ENCODE data around the gene VAV2.

VAV2 gene

DNA sequence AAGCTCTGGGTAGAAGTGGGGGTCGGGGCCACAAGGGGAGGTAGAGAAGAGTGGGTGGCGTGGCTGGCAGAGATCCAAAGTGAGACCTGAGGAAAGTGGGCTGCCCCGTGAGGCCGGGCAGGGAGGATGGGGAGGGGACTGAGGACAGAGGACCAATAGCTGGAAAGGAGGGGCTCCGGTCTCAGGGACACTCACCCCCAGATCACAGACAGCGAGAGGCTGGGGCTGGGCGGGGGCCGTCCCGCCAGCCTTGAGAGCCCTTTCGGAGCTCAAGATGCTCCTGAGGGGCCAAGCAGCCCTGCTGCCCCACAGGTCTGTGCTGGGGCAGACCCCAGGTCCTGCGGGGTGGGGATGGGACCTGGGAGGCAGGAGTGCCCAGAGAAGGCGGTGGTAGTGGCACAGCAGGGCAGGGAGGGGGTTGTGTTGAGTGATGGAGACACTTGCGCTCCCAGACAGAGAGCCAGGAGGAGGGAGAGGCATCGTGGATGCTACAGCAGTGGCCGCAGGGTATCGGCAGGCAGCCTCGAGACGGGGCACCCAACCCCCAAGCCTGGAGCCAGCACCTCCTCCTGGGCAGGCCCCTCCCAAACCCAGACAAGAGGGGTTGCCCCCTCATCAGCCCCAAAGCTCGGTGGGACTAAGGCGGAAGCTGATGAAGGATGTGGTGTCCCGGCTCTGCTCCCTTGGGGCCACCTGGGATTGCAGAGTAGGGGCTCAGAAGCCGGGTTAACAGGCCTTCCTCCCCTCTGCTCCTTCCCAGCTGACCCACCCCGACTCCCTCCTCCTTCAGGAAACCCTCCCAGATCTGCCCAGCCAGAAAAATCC lies 257.3 kb downstream of the VAV2 start:
- no peak for DNase-seq

- no peak for DNase-seq
These were observed 258.2 kb downstream of the VAV2 start for GRCh38 chr9:133733796-133734533.

DNA sequence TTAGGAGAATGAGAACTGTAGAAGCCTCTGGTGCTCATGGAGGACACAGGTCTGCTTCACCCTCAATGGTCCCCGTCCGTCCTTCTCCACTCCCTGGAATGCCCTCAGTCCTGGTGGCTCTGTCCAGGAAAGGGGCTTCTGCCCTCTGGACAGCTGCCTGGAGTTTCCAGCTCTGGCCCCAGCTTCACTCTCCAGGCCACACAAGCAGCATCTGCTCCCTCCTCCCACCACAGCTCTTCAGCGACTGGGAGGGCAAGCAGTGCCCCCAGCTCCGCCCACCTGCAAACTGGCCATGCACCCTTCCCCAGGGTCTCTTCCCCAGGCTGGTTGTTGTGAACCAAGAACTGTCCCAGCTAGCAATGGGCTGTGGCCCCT lies 258.7 kb downstream of the VAV2 start:
- no peak for DNase-seq

DNA sequence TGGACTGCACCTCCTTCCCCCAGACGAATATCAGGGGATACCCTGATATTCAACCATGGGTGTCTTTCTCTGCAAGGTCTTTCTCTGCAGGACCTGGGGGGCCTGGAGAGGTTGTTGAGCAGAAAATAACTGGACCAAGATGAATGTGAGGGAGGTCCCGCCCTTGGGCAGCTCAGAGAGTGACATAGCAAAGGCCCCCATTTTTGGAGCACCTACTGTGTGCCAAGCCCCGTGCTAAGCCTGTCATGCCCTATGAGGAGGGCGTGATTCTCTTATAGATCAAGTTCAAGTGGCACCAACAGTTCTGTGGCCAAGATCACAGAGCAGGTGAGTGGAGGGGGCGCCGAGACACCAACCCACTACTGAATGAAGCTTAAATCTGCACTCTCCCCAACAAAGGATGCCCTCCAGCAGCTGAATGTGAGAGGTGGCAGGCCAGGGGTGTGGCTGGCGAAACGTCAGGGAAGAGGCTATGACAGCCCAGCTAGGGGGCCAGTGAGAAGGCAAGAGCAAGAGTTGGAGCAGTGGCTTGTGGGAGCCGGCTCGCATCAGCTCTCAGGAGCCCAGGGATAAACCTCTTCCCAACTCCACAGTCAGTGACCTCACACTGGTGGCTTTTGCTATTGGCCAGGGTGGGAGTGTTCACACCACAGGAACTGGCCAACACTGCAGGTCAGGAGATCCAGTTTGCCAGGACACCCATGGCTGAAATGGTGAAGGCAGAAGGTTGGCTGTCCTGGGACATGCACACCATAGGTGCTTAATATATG lies 259.3 kb downstream of the VAV2 start:
- no peak for DNase-seq

DNA sequence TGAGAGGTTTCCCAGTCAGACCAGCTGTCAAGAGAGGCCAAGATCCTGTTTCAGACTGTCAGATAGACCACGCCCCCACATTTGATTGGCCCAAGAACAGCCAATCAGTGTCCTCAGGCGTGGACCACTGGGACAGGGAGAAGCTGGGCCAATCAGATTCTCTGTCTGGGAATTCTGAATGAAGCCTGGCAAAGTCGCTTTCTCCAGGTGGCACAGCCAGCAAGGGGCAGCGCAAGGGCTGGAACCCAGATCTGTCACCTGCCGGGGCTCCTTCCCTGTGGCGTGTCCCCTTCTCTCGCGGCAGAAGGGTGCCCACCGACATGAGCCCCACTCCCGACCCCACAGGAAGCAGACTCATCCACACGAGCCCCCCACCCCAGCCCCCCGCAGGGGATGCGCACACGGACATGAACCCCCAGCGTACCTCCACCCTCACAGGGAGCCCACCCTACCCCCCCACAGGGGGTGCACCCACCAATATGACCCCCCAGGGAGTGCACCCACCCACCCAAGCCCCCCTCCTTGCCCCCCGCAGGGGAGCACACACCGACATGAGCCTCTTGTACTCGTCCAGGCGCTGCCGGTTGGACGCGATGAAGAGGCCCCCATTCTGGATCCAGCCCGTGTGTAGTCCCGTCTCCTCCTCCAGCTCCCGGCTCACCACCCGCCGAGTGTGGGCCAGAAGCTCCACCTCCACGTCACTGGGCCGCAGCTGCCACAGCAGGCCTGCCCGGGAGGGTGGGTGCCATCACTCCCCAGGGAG lies 260.1 kb downstream of the VAV2 start:
- DNase-seq = no peak

DNA sequence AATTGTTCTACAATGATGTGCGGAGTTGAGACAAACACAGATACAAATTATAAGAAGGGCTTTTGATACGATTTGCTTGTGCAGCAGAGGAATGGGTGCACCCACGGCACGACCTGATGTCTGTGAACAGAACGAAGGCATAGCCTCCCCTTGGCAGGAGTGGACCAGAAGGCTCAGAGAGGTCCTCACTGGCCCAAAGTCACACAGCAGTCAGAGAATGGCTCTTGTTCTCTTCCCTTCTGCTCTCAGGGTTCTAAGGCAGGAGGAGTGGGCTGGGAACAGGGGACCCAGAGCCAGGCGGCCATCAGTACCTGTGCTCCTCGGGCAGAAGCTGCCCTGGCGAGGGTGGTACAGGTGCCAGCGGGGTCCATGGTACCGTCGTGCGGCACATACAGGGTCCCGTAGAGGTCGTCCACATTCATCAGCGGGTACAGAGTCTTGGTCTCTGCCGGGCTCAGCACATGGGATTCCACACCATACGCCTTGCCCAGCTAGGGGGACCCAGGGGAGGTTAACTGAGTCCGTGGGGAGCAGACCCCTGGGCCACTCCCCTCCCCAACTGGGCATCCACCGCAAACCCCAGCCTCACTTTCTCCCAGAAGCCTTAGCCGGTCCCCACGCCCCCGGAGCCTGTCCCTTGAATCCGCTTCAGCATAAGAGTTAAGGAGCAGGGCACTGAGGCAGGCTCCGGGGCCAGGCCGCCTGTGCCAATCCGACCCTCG lies 261.0 kb downstream of the VAV2 start:
- DNase-seq = no peak

- DNase-seq = no peak
These were observed 262.4 kb downstream of the VAV2 start for GRCh38 chr9:133729617-133730281.

DNA sequence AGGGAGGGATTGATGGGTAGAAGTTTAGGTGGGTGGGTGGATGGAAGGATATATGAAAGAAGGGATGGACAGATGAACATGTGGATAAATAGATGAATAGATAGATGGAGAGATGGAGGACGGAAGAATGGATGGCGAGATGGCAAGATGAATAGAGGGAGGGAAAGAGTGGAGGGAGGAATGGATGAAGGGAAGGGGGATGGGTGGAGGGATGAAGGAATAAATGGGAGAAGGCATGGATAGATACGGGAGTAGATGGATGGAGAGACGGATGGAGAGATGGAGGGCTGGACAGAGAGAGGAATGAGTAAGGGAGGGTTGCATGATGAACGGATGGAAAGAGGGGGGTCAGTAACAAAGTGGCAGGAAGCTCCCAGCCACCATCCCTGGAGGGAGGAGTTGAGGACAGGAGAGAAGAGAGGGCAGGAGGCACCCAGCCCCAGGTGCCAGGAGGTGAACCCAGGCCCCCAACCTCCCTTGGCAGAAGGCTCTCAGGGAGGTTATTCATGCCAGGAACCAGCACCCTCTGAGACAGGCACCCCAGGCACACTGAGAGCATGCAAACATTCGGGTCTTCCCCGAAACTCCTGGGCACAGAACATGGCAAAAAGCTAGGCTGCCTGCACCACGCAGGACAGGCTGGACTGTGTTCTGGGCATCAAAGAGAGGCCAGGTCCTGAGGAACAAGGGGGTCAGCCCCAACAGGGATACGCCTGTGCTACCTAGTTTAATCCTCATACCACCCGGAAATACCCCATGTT lies 263.1 kb downstream of the VAV2 start:
- no peak for DNase-seq

DNA sequence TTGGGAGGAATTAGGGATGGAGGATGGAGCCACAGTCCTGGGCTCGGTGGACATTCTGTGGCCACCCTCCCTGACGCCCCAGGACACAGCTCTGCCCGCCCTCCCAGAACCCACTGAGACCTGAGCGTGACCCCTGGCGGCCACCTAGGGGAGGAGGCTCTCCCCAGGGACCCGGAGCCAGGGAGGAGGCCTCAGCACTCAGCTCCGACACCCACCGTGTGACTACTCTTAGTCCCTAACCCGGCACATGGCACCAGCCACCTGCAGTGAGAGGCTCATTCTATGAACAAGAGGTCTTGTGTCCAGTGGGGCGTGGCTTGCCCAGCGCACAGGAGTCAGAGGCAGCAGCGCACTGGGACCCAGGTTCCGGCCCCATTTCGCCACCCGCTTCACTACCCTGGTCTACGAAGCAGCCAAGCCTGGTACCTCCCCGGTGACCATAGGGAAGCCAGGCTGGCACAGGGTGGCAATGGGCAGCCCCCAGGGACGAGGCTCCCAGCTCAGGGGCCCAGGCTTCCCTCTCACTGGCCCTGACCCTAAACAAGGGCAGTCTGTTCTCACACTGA lies 264.2 kb downstream of the VAV2 start:
- DNase-seq = no peak

DNA sequence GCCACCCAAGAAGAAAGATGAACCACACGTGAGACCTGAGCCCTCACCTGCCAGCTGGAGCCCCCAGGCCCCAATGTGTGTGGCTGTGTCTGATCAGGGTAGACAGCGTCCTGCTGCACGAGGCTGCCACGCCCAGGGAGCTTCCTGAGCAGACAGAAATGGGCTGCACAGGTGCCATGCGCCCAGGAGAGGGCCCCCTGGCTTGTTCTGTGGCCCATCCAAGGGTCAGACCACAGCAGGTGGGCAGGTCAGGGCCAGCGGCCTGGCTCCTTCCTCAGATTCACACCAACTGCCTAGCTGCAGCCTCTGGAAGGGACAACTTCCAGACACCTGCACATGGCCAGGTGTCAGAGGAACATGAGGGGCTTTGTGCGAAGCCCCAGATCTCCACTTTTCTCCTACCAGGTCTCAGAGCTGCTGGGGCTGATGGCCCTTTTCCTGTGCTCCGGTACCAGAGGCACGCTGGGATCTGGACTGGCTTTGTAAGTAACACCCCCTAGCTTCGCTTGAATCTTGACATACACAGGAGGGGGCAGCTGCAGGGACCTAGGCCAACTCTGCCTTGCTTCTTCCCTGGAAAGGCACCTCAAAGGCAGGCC lies 264.7 kb downstream of the VAV2 start:
- DNase-seq = no peak

DNA sequence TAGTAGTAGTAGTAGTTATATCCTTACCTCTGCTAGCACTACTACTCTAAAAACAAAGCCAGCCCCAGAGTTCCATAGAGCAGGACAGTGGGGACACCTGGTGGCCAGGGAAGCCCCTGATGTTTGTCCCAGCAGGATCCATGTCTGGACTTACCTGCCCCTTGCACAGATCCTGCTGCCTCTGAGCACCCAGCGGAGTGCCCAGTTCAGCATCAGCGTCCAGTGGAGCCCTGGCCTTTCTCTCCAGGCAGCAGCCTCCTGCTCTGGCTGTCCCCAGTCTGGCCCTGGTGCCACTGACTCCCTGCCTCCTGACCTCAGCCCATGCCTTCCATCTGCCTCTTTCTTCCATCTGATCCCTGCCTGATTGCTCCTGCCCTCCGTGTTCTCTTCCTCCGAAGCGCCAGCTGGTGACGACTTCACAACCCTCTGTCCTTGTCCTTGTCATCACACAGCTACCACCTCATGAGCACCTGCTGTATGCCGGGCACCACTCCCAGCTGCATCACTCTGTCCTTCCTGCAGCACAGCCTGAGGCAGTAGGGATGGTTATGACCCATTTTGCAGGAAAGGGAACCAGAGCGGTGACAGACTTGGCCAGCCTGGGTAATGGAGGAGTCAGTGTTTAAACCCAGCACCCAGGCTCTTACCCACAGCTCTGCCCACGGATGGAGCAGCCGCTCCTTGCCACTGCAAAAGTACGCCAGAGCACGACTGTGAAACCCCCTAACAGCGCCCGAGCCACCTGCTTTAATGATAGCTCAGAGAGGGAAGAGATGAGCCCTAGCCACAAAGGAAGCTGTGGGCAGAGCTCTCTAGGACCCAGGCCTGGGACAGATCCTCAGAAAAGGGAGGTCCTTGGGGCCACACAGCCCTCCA lies 265.5 kb downstream of the VAV2 start:
- DNase-seq = peak; percentile 36

DNA sequence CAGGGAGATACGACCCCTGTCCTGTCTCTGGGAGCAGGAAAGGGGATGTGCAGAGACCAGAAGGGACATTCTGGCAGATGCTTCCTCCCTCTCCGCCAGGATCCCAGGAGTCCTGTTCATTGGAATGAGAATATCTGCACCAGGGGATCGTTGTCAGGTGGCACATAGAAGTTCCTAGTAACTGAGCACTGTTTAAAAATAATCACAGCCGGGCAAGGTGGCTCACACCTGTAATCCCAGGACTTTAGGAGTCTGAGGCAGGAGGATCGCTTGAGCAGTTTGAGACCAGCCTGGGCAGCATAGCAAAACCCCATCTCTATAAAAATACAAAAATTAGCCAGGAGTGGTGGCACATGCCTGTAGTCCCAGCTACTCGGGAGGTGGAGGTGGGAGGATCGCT lies 266.2 kb downstream of the VAV2 start:
- no peak for DNase-seq

DNA sequence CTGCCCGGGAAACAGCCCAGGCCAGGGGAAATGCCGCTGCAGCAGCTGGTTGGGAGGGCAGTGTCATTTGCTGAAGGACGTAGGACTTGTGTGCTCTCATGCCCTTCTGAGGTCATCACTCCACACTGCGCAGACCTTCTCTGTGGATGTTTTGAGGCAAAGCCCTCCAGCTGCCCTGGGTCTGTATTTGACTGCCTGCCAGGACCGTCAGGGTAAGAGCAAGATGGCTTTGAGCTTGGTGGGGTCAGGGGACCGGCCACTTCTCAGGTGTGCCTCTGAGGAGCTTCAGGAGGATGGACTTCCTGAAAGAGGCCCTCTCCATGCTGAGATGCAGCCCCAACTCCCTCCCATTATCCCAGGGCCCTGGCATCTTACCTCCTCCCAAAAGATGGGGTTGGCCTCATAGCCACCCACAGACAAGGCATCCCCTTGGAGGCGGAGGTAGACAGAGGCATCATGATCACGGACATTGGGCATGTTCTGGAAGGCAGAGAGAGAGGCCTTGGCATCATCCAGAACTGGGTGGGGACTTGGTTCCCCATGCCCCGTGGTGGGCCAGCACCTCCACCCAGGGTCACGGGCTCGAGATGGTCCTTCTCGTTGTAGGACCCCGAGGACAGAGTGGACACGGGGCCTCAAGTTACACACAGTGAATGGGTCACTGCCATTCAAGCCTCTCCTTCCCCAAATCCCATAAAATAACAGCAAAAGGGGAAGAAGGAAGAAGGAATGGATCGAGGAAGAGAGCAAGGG lies 273.4 kb downstream of the VAV2 start:
- no peak for DNase-seq

DNA sequence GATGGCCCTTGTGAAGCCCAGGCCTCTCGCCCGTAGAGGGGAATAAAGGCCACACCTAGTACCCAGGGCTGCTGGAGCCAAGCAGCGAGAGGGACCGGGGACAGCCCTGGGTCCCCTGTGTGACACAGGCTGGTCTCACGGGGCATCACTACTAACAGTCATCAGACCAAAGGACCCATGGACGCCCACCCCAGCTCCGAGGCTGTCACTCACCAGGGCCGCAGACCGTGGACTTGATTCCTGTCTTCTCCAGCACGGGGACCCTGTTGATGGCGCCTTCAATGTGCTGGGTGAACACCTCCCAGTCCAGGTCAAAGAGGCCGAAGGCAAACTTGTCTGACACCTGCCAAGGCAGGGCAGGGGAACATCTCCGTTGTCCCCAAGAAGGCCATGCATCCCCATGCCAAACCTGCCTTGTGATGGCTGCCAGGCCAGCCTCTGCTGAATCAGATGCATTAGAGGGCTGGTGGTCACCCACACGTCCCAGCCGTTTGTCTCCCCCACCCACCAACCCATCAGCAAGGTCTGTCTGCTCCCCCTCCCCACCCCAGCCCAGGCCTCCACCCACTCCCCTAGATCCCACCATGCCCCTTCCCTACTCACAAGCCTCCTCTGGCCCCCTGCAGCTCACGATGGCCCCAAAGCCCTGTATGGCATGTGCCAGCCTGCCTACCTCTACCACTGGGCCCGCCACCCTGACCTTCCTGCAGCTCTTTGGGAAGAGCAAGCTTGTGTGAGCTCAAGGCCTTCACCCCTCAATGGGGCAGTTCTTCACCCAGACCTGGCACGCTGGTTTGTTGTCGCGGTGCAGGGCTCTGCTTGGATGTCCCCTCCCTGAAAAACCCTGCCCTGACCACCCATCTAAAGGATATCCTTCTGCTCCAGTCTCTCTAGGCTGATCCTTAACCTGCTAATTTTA lies 274.8 kb downstream of the VAV2 start:
- no peak for DNase-seq

GRCh38 chr9:133716564-133717112 lies 275.5 kb downstream of the VAV2 start:
- no peak for DNase-seq

- DNase-seq = peak; percentile 9
These were observed 276.1 kb downstream of the VAV2 start for GRCh38 chr9:133715866-133716563.

Measured in activated CD4-positive, alpha-beta T cell treated with anti-CD3 and anti-CD28 coated beads, Interleukin-2, Interleukin-6, amounts not matched to agents 100 ng/mL and 50 ng/mL, durations not matched to agents 16 hours and 8 hours (primary cell).